HepG2 (cell line): Measurements from ENCODE around the gene ITIH2. TPM values are rescaled to one million over a fixed set of nuclear protein-coding genes. Genes with fewer than 3 reads are reported as not detected.

ENCODE experiments used
- ATM ChIP-seq: fragments of 450-650 bp; IDR thresholded peaks from 2 replicates; pipeline ENCODE4 v1.7.1; 2017; ENCODE audit warnings: mild to moderate bottlenecking, borderline replicate concordance
- CREB3 ChIP-seq: sonication (generic); formaldehyde crosslinking; IDR thresholded peaks from 2 replicates; pipeline ENCODE4 v1.5.0; 2020; ENCODE audit warnings: missing genetic modification reagents
- EP300 ChIP-seq, 3 experiments: sonication (generic) in 1 of 3; formaldehyde crosslinking in 1 of 3; IDR thresholded peaks; 2 replicates each; pipeline versions ENCODE4 v1.5.1 to v1.6.1; 2011 to 2020; ENCODE audit warnings: low read depth in 2 of 3, low read length in 2 of 3, borderline replicate concordance in 1 of 3, improper control_type of control experiment in 1 of 3, mild to moderate bottlenecking in 1 of 3, missing genetic modification reagents in 1 of 3, moderate library complexity in 1 of 3
- KDM4B ChIP-seq: sonication (generic); formaldehyde crosslinking; IDR thresholded peaks from 2 replicates; pipeline ENCODE4 v1.4.0; 2020; ENCODE audit warnings: missing genetic modification reagents
- NAIF1 ChIP-seq: sonication (generic); formaldehyde crosslinking; IDR thresholded peaks from 2 replicates; pipeline ENCODE4 v1.5.0; 2020; ENCODE audit warnings: mild to moderate bottlenecking, missing genetic modification reagents, borderline replicate concordance
- NR2F2 ChIP-seq: IDR thresholded peaks from 2 replicates; pipeline ENCODE4 v1.6.1; 2012; ENCODE audit warnings: low read depth, inconsistent platforms, borderline replicate concordance
- RBM22 ChIP-seq: fragments of 200-400 bp; formaldehyde crosslinking; optimal IDR thresholded peaks from 2 replicates; pipeline ENCODE3; 2017; ENCODE audit warnings: mild to moderate bottlenecking, low read length, moderate library complexity
- RFX1 ChIP-seq: fragments of 450-650 bp; IDR thresholded peaks from 2 replicates; pipeline ENCODE4 v1.6.1; 2017
- SCMH1 ChIP-seq: sonication (generic); formaldehyde crosslinking; IDR thresholded peaks from 2 replicates; pipeline ENCODE4 v1.9.0; 2021; ENCODE audit warnings: missing genetic modification reagents, mild to moderate bottlenecking, borderline replicate concordance
- XRCC5 ChIP-seq: fragments of 200-400 bp; formaldehyde crosslinking; optimal IDR thresholded peaks from 2 replicates; pipeline ENCODE3; 2017; ENCODE audit warnings: mild to moderate bottlenecking, low read length
- ZFP91 ChIP-seq: sonication (generic); formaldehyde crosslinking; IDR thresholded peaks from 2 replicates; pipeline ENCODE4 v1.9.0; 2022; ENCODE audit warnings: missing genetic modification reagents, mild to moderate bottlenecking, borderline replicate concordance
- ZNF331 ChIP-seq: sonication (generic); formaldehyde crosslinking; IDR thresholded peaks from 2 replicates; pipeline ENCODE4 v1.4.0; 2020; ENCODE audit warnings: missing genetic modification reagents
- ZNF547 ChIP-seq: sonication (generic); formaldehyde crosslinking; IDR thresholded peaks from 2 replicates; pipeline ENCODE4 v1.5.1; 2020; ENCODE audit warnings: mild to moderate bottlenecking, missing genetic modification reagents
- ZNF589 ChIP-seq: sonication (generic); formaldehyde crosslinking; conservative IDR thresholded peaks from 2 replicates; pipeline ENCODE4 v1.8.0; 2022; ENCODE audit warnings: mild to moderate bottlenecking, moderate library complexity, missing genetic modification reagents
- polyA plus RNA-seq, 8 experiments: library from polyadenylated mRNA; depleted of rRNA in 3 of 8; stranded (reverse) in 7 of 8; unstranded in 1 of 8; fragments of >200 nt; fragmentation: Illumina TruSeq in 4 of 8; extraction: Trizol in 4 of 8; gene quantifications; 2 replicates each; pipeline versions ENCODE4 v1.2.1 to v1.2.3, GENCODE V29; 2011 to 2016; ENCODE audit warnings: low read depth in 4 of 8, missing spikeins in 1 of 8, mixed read lengths in 1 of 8; ENCODE audit not compliant: insufficient read depth in 1 of 8
- total RNA-seq, 5 experiments: library from RNA; depleted of rRNA; stranded (reverse); fragments of >200 nt; fragmentation: Illumina TruSeq; extraction: Trizol; gene quantifications; 2 replicates each; pipeline ENCODE4 v1.2.3, GENCODE V29; 2016; ENCODE audit warnings: low read depth in 1 of 5
- TF ChIP-seq, protein P1 (sequence below): sonication (generic); formaldehyde crosslinking; IDR thresholded peaks from 2 replicates; pipeline ENCODE4 v1.4.0; 2020; ENCODE audit warnings: missing genetic modification reagents
- TF ChIP-seq, protein P2 (sequence below): sonication (generic); formaldehyde crosslinking; IDR thresholded peaks from 2 replicates; pipeline ENCODE4 v1.4.0; 2020; ENCODE audit warnings: missing genetic modification reagents, borderline replicate concordance
- TF ChIP-seq, protein P3 (sequence below): fragments of 450-650 bp; IDR thresholded peaks from 2 replicates; pipeline ENCODE4 v1.6.1; 2017; ENCODE audit warnings: mild to moderate bottlenecking

ITIH2 gene
- total and polyA plus RNA-seq, 2 of the 13 experiments (the other 11 are each of a cell fraction or from before 2014, with no cell fraction given): 1,197 to 1,427 TPM

GRCh38 chr10:7787857-7788638 is 84.9 kb downstream of the ITIH2 start, which contains the start of the genes ATP5F1C and KIN (continued):
- TF ChIP-seq ZFP91 (CRISPR knock-in tag): peak; percentile 85
- TF ChIP-seq ZNF589 (CRISPR knock-in tag): peak; percentile 21; the same call in 1 of the 2 replicates
- no peak for TF ChIP-seq EP300 (IDR thresholded peaks at IDR 0.05; ENCODE audit: low read depth in 2 of 2, low read length in 2 of 2)
- no peak for TF ChIP-seq EP300 (CRISPR knock-in tag; IDR thresholded peaks at IDR 0.05; ENCODE audit: borderline replicate concordance)
- TF ChIP-seq XRCC5: peak; percentile 34
- TF ChIP-seq ZNF547 (CRISPR knock-in tag): peak; percentile 85
- TF ChIP-seq SCMH1 (CRISPR knock-in tag): no peak
- TF ChIP-seq ZNF331 (CRISPR knock-in tag): no peak
- TF ChIP-seq, protein P1, sequence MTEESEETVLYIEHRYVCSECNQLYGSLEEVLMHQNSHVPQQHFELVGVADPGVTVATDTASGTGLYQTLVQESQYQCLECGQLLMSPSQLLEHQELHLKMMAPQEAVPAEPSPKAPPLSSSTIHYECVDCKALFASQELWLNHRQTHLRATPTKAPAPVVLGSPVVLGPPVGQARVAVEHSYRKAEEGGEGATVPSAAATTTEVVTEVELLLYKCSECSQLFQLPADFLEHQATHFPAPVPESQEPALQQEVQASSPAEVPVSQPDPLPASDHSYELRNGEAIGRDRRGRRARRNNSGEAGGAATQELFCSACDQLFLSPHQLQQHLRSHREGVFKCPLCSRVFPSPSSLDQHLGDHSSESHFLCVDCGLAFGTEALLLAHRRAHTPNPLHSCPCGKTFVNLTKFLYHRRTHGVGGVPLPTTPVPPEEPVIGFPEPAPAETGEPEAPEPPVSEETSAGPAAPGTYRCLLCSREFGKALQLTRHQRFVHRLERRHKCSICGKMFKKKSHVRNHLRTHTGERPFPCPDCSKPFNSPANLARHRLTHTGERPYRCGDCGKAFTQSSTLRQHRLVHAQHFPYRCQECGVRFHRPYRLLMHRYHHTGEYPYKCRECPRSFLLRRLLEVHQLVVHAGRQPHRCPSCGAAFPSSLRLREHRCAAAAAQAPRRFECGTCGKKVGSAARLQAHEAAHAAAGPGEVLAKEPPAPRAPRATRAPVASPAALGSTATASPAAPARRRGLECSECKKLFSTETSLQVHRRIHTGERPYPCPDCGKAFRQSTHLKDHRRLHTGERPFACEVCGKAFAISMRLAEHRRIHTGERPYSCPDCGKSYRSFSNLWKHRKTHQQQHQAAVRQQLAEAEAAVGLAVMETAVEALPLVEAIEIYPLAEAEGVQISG (CRISPR knock-in tag): peak; percentile 84
- TF ChIP-seq RBM22: no peak
- peak; percentile 76; the same call in 1 of the 2 replicates for TF ChIP-seq NAIF1
- TF ChIP-seq NR2F2: no peak
- TF ChIP-seq, protein P2, sequence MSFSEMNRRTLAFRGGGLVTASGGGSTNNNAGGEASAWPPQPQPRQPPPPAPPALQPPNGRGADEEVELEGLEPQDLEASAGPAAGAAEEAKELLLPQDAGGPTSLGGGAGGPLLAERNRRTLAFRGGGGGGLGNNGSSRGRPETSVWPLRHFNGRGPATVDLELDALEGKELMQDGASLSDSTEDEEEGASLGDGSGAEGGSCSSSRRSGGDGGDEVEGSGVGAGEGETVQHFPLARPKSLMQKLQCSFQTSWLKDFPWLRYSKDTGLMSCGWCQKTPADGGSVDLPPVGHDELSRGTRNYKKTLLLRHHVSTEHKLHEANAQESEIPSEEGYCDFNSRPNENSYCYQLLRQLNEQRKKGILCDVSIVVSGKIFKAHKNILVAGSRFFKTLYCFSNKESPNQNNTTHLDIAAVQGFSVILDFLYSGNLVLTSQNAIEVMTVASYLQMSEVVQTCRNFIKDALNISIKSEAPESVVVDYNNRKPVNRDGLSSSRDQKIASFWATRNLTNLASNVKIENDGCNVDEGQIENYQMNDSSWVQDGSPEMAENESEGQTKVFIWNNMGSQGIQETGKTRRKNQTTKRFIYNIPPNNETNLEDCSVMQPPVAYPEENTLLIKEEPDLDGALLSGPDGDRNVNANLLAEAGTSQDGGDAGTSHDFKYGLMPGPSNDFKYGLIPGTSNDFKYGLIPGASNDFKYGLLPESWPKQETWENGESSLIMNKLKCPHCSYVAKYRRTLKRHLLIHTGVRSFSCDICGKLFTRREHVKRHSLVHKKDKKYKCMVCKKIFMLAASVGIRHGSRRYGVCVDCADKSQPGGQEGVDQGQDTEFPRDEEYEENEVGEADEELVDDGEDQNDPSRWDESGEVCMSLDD: no peak
- TF ChIP-seq CREB3: no peak
- TF ChIP-seq RFX1: peak; percentile 24; the same call in 1 of the 2 replicates
- TF ChIP-seq, protein P3, sequence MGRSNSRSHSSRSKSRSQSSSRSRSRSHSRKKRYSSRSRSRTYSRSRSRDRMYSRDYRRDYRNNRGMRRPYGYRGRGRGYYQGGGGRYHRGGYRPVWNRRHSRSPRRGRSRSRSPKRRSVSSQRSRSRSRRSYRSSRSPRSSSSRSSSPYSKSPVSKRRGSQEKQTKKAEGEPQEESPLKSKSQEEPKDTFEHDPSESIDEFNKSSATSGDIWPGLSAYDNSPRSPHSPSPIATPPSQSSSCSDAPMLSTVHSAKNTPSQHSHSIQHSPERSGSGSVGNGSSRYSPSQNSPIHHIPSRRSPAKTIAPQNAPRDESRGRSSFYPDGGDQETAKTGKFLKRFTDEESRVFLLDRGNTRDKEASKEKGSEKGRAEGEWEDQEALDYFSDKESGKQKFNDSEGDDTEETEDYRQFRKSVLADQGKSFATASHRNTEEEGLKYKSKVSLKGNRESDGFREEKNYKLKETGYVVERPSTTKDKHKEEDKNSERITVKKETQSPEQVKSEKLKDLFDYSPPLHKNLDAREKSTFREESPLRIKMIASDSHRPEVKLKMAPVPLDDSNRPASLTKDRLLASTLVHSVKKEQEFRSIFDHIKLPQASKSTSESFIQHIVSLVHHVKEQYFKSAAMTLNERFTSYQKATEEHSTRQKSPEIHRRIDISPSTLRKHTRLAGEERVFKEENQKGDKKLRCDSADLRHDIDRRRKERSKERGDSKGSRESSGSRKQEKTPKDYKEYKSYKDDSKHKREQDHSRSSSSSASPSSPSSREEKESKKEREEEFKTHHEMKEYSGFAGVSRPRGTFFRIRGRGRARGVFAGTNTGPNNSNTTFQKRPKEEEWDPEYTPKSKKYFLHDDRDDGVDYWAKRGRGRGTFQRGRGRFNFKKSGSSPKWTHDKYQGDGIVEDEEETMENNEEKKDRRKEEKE: no peak
- TF ChIP-seq KDM4B: no peak
- no peak for TF ChIP-seq ATM
